Activated T-cell treated with anti-CD3 and anti-CD28 coated beads for 48 hours (primary cell): ENCODE data around the gene OGT.
"Not testable (repeated sequence)": the region's sequence is repeated elsewhere in the genome, so short reads cannot be mapped to it uniquely, and the experiment has no call there.

Experiments used
- DNase-seq: peaks from one replicate; pipeline ENCODE4 v3.0.0-alpha.2; 2020; ENCODE audit warnings: low read depth

OGT gene

DNA sequence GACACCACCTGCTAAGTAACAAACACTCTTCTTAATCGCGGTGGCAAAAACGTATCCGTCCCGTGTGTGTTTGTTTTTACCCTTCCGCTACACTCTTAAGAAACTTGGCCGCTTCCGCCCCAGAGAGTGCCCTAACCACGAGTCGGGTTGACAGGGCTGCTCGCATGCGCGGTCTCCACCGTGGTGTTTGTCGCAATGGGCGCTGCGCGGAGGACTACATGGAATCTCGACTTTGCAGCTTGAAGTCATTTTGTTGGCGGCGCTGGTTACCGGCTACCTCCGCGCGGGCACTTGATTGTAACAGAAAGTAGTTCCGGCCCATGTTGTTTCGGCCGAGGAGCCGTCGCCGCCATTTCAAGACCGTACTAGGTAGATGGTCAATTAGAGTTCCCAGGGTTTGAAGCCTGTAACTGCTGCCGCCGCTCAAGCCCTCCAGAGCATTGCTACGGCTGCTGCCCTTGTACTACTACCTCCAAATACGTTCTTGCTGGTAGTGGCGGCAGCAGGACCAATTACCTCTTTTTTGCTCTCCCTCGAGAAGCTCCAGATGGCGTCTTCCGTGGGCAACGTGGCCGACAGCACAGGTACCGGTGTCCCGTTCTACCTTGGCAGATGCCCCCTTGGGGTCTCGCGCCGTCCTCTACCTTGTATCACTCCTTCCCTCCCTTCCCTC is at the start of gene OGT:
TSS of gene OGT (plus strand) at position 352 of the 673 bp plus-strand sequence. CDS start at position 548, 196 bp downstream.
- peak; percentile 86 for DNase-seq

DNA sequence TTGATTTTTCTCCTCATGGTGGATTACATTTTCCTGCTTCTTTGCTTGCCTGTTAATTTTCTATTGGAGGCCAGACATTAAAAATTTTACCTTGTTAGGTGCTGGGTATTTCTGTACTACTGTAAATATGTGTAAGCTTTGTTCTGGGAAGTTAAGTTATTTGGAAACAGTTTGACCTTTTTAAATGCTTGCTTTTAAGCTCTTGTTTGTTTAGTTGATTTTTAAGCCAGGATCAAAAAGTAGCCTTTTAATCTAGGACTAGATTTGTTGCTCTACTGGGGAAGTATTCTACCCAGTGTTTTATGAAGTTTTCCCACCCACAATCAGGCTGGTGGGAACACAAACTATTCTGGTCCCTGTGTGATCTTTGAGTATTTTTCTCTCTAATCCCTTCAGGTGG is 45.1 kb upstream of the OGT start:
- no peak for DNase-seq

DNA sequence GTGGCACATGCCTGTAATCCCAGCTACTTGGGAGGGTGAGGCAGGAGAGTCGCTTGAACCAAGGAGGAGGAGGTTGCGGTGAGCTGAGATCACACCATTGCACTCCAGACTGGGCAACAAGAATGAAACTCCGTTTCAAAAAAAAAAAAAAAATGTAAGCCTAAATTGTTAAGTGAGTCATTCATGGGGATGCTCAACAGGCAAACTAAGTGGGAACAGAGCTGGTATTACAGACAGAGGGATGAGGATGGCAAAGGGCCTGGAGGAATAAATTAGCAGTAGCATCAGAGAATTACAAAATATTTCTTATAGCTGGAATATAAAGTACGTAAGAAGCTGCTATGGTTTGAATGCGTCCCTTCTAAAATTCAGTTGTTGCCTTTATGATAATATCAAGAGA is 43.4 kb upstream of the OGT start:
- DNase-seq: no peak

DNA sequence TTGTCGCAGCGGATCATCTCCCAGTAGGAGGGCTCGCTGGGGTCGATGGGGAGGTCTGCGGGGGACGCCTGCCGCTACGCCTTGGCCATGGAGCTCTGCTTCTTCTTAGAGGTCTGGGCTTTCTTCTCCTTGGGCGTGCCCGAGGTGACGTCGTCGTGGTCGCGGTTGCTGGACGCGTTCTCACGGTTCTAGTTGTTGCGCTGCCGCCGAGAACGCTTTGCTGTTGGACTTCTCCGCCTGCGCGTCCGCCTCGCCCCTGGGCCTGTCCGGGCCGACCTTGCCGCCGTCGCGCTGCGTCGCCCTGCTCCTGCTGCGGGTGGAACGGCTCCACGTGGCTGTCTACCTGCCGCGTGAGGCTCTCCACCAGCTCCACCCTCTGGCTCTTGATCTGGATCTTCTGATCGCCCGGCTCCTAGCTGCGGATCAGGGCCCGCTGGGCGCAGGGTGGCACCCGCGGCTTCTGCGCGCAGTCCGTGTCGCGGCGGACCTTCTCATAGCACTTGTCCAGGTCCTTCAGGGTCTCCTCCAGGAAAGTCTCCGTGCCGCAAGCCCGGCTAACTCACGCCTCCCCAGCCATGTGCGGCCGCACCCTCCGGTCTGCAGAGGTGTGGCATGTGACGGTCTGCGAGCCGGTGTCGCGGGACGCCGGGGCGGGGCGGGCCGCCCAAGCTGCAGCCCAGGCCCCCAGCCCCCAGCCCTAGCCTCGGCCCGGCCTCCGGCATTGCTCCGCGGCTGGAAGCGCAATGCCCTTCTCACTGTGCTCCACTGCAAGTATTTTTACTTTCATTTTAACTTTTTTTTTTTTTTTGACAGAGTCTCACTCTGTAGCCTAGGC is 40.5 kb upstream of the OGT start:
- peak; percentile 43 for DNase-seq

DNA sequence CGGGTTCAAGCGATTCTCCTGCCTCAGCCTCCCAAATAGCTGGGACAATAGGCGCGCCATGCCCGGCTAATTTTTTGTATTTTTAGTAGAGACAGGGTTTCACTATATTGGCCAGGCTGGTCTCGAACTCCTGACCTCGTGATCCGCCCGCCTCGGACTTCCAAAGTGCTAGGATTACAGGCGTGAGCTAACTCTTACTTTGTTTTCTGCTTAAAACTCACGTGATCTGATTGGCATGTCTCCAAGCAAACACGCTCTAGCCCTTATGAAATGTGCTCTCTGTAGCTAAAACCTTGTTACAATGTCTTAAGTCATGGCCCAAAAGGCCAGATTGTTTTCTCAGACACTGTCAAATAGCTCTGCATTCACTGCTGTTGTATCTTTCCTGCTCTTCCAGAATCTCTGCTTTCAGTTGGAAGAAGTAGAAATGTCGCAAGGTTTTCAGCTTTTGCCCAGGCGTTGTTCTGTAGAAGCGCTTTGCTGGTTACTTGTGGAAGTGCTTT is 39.7 kb upstream of the OGT start:
- no peak for DNase-seq

DNA sequence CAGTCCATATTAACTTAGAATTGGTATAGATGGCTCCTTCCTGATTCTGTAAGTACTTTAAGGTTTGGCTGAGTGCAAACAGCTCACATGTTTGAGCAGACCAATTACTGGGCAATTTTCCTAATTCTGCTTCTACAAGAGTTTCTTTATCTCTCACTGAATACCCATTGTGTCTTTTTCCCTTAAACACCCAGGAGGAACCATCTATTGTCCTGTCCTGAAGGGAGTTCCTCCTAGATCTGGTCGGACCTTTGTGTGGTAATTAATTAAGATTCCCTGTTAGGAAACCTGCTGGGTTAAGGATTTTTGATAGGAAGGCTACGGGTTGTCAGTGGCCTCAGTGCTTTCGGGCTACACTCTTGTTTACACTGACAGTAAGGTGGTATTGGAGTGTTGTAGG is 36.9 kb upstream of the OGT start:
- DNase-seq: not testable (repeated sequence)

DNA sequence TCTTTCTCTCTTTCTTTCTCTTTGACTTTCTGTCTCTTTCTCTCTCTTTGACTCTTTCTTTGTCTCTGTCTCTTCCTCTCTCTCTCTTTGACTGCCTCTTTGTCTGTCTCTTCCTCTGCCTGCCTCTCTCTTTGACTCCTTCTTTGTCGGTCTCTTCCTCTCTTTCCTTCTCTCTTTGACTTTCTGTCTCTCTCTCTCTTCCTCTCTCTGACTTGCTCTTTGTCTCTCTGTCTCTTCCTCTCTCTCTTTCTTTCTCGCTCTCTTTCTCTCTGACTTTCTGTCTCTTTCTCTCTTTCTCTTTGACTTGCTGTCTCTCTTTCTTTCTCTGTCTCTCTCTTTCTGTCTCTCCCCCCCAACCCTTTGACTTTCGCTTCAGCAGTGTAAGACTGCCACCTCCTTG is 36.4 kb upstream of the OGT start:
- no peak for DNase-seq

DNA sequence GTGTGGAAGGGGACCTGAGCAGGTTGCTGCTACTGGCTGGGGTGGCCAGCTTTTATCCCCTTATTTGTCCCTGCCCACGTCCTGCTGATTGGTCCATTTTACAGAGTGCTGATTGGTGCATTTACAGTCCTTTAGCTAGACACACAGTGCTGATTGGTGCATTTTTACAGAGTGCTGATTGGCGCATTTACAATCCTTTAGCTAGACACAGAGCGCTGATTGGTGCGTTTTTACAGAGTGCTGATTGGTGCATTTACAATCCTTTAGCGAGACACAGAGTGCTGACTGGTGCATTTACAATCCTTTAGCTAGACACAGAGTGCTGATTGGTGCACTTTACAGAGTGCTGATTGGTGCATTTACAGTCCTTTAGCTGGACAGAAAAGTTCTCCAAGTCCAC is 30.8 kb upstream of the OGT start:
- not testable (repeated sequence) for DNase-seq

DNA sequence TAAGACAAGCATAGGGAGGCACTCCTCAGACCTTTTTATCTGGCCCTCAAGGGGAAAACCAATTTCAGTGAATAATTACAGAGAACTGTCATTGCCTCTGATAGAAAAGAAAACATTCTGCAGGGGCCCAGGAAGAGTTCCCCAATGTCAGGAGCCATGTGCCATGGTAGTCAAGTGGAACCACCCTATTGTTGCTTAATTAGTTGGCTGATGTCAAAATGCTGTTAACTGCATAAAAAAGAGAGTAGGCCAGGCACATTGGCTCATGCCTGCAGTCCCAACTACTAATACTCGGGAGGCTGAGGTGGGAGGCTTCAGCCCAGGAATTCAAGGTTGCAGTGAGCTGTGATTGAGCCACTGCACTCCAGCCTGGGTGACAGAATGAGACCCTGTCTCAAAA is 28.6 kb upstream of the OGT start:
- DNase-seq: no peak

DNA sequence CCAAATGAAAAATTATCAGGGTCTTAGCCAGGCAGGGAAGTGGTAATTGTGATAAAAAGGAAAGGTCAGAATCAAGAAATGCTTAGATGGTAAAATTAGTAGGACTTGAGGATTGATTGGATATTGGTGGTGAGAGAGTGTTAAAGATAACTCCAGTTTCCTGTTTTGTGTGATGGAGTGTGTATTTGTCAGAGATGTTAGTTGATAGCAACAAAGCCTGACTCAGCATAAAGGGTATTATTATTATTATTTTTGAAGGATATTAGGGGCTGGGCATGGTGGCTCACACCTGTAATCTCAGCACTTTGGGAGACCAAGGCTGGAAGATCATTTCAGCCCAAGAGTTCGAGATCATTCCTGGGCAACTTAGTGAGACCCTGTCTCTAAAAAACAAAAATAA is 23.6 kb upstream of the OGT start:
- no peak for DNase-seq

DNA sequence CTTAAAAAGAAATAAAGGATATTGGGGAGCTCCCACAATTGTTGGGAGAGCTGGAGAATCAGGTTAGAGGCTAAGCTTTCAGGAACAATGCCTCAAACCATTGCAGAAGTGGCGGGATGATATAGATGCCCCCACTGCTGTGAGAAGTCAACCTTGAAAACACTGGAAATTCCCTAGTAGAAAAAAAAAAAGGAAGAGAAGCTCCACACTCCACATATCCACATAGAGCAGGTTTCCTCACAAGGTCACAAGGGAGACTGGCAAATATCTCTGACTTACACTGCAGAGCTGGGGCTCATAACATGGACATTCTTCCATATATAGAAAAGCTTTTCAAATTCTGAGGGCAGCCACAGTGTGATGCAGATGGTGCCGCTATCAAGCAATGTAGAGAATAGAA is 22.7 kb upstream of the OGT start:
- no peak for DNase-seq

DNA sequence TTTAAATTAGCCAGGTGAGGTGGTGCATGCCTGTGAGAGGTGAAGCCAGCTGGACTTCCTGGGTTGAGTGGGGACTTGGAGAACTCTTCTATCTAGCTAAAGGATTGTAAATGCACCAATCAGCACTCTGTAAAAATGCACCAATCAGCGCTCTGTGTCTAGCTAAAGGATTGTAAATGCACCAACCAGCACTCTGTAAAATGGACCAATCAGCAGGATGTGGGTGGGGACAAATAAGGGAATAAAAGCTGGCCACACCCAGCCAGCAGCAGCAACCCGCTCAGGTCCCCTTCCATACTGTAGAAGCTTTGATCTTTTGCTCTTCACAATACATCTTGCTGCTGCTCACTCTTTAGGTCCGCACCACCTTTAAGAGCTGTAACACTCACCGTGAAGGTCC is 19.2 kb upstream of the OGT start:
- DNase-seq: not testable (repeated sequence)

DNA sequence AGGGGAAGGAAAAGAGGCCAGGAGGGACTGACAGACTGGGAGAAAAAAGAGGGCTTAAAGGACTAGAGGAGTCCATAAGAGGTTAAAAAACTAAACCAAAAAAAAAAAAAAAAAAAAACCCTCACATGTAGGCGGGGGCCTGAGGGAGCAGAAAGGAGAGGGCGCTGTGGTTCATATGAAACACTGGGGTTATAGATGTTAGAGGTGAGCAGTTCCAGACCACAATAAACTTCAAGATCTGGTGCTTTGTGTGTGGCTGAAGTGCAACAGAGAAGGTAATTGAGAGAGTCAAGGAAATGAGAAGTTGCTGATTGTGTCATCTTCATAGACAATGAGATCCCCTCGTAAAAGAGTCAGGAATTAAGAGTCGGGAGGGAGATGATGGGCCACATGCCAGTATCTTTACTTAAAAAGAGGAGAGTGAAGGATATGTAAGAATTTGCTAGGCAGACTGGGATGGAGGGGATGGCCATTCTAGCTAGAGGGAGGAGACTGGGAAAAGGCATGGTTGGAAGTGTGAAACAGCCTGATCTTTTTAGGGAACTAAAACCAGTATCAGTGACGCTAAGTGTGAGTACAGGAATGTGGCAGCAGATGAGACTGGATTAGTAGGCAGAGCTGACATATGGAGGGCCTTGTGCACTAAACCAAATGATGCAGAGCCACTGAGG is 18.4 kb upstream of the OGT start:
- no peak for DNase-seq

DNA sequence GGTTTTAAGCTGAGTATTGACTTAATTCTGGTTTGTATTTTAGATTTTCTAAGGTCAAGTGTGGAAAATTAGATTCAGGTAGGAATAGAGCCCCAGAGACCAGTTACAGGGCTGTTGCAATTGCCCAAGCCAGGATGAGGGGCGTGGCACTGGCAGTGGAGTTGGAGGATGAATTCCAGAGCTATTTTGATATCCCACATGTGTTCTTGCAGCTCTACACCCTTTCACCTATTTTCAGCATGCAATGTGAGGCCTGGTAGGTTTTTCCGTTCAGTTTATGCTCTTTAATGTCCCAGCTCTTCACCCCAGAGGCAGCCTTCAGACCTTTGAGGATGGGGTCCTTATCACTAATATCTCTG is 17.9 kb upstream of the OGT start:
- no peak for DNase-seq

DNA sequence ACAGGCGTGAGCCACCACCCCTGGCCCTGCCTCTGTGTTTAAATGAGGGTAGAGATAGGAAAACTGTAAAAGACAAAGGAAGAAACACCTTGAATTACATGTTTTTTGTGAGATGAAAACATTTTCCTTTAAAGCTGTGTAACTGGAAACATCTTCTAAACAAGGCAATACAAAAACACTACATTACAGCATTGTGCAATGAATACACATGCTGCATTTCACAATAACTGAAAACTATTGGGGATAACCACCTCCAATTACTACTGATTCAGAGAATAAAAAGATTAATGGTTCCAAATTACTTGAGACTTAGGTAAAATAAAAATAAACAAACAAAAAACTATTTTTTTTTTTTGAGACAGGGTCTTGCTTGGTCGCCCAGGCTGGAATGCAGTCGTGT is 7.6 kb upstream of the OGT start:
- no peak for DNase-seq

DNA sequence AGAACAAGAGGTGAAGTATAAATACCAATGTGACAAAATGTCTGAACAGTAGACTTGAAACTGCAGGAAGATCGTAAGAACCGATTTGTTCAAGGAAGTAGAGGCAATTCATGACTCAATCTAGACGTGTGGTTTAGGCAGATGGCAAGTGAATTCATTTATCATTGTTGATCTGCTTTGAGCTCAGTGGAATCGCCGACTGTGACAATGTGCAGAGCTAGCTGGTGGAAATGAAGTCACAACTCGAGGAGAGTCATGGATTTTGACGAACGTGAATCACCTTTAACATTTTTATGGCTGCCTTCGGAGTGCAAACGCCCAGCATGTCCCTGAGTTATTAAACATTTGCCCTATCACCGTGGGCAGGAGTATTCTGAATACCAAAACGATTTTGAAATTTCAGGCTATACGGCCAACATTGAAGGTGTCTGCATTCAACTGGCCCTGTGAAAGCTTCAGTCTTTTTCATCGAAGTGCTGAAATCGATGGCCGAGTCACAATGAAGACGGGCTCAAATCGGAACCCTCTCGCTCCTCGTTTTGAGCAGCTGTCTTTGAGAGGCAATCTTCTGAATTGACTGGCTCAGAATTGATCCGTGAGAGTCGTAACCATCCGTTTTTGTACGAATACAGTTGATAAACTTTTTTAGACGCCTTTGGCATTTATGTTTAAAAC is 689 bp upstream of the OGT start:
- peak; percentile 22 for DNase-seq

DNA sequence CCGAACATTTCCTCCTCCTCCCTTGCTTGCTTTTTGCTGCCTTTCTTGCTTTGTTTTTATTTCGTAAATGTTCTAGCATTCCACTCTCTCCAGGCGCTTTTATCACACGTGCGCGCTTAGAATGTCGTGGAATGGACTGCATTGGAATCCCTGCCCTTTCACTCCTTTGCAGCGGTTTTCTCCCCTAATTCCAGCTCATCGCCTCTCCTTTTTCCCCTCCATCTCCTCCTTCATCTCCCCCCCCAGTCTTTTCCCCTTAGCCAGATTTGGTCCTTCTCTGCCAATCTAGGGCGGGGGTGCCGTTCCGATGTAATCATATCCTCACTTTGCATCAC is 579 bp downstream of the OGT start:
- no peak for DNase-seq

DNA sequence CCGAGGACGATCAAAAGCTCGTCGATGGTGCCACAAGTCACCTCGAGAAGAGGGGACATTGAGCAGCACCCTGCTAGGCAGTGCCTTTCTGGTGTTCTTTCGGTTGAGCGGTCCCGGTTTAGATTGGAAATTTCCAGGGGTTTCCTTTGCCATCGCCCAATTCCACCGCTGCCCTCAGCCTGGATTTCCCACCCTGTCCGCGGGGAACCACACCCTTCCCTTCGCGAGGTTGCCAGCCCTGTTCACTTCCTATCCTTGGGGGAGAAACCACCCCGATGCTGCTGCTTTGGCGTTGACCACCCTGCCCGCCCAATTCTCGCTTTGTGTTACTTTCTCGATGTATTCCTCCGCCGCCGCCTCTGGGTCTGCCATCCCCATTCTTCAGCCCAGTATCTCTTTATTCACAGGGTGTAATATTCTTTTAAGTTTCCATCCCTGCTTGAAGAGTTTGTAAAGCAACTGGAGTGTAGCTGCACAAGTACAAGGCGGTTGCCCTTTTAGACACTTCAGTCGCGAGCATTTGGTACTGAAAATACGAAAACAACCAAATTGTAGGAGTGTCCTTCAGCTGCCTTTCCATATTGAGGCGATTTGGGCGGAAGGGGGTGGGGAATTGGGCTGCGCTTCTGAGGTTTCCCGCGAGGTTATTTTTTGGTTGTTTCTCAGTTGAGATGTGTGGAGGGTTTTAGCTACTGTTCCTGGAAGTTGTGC is 1.1 kb downstream of the OGT start:
- peak; percentile 28 for DNase-seq

DNA sequence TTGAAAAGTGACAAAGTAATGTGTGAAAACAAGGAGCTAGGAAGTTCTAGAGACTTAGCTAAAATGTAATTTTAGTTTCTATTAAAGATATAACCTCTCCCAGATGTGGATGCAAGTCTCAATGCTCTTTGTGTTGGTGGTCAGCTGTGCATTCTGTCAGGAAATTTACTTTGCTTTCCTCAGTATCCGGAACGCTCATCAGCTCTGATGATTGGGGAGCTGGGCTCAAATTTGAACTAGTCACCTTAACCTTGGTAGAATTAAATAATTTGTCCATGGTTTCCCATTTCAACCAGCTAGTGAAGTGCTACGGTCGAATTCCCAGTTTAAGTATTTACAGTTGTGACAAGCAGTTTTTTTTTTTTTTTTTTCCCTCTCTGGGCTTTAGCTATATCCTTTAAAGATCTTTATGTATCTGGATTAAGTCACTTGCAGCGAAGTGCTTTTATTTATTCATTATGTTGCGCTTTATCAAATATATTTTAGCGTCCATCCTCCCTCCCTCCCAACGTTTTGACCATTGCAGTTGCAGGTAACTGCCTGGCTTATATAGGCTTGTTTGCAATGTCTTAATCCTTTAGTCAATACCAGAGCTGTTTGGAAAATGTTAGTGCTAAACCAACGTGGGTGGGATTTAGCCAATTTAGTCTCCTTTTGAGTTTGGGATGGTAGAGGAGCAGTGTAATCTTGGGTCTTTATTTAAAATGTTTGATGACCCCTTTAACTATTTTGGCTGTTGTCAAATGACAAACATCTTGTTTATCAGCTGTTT is 2.1 kb downstream of the OGT start:
- DNase-seq: no peak

DNA sequence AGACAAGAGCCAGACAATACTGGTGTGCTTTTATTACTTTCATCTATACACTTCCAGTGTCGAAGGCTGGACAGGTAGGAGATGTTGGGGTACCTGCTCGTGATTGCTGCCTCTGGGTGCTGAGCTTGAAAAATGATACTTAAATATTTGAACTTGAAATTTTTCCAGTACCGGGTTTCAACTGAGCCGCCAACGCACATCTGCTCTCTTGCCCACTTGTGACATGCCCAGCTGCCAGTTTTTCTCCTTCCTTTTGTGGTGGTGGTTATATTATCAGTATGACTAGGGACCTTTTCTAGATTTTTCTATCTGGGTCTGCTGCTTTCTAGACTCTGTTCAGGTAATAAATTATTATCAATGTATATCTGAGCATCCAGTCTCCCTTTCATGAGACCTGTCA is 3.4 kb downstream of the OGT start:
- no peak for DNase-seq

DNA sequence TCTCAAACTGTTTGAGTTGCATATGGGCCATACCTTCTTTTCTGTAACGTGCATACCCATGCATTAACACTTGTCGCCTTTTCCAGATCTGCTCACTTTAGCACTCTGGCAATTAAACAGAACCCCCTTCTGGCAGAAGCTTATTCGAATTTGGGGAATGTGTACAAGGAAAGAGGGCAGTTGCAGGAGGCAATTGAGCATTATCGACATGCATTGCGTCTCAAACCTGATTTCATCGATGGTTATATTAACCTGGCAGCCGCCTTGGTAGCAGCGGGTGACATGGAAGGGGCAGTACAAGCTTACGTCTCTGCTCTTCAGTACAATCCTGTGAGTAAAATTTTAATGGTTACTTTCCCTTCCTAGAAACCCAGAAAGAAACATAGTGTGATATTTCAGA is 4.8 kb downstream of the OGT start:
- no peak for DNase-seq
